Neural progenitor cell (in vitro differentiated cells): ENCODE data around the gene GJB1. TPM values are rescaled to one million over a fixed set of nuclear protein-coding genes. Genes with fewer than 3 reads are reported as not detected.

Experiments used
- DNase-seq: peaks from one replicate; pipeline ENCODE4 v3.0.0-alpha.2; 2016; ENCODE audit warnings: low spot score
- H2AFZ ChIP-seq: fragments of 200-600 bp; sonication (generic); replicated peaks from 2 replicates; pipeline ENCODE4 v1.6.1; 2016; ENCODE audit warnings: antibody characterized with exemption
- H3F3A ChIP-seq: fragments of 200-600 bp; sonication (generic); 2 replicates; pipeline ENCODE4 v1.6.1; 2016; ENCODE audit warnings: antibody characterized with exemption, low read depth
- H3K27ac ChIP-seq: fragments of 200-600 bp; sonication (generic); 2 replicates; pipeline ENCODE4 v1.5.1; 2016; ENCODE audit warnings: mild to moderate bottlenecking
- H3K27me3 ChIP-seq: fragments of 200-600 bp; sonication (generic); 2 replicates; pipeline ENCODE4 v1.6.1; 2016; ENCODE audit warnings: mild to moderate bottlenecking, moderate library complexity
- H3K36me3 ChIP-seq: fragments of 200-600 bp; sonication (generic); 2 replicates; pipeline ENCODE4 v1.5.1; 2016
- H3K4me1 ChIP-seq: fragments of 200-600 bp; sonication (generic); 2 replicates; pipeline ENCODE4 v1.6.1; 2016; ENCODE audit warnings: mixed run types
- H3K4me2 ChIP-seq: fragments of 200-600 bp; sonication (generic); 2 replicates; pipeline ENCODE4 v1.6.1; 2016
- H3K4me3 ChIP-seq: fragments of 200-600 bp; sonication (generic); 2 replicates; pipeline ENCODE4 v1.5.1; 2016
- H3K79me2 ChIP-seq: fragments of 200-600 bp; sonication (generic); 2 replicates; pipeline ENCODE4 v1.6.1; 2016; ENCODE audit warnings: low read depth
- H3K9ac ChIP-seq: fragments of 200-600 bp; sonication (generic); 2 replicates; pipeline ENCODE4 v1.6.1; 2016
- H3K9me3 ChIP-seq: fragments of 200-600 bp; sonication (generic); 2 replicates; pipeline ENCODE4 v1.5.1; 2016; ENCODE audit warnings: low read depth
- H4K20me1 ChIP-seq: fragments of 200-600 bp; sonication (generic); 2 replicates; pipeline ENCODE4 v1.6.1; 2016; ENCODE audit warnings: low read depth
- H3K27ac Mint-ChIP-seq: 3 replicates; pipeline ENCODE4 v1.8.0; 2021; ENCODE audit warnings: mixed read lengths
- H3K27me3 Mint-ChIP-seq: 2 replicates; pipeline ENCODE4 v1.8.0; 2022; ENCODE audit warnings: low read depth, mild to moderate bottlenecking, inconsistent platforms, moderate library complexity, mixed read lengths; ENCODE audit not compliant: insufficient read depth
- H3K36me3 Mint-ChIP-seq: 3 replicates; pipeline ENCODE4 v1.8.0; 2021; ENCODE audit warnings: mixed read lengths
- H3K4me1 Mint-ChIP-seq: 3 replicates; pipeline ENCODE4 v1.8.0; 2021; ENCODE audit warnings: mixed read lengths
- H3K4me3 Mint-ChIP-seq: 3 replicates; pipeline ENCODE4 v1.8.0; 2021; ENCODE audit warnings: mild to moderate bottlenecking, moderate library complexity, mixed read lengths
- H3K9me3 Mint-ChIP-seq: 3 replicates; pipeline ENCODE4 v1.8.0; 2020; ENCODE audit warnings: mixed read lengths
- EZH2 ChIP-seq: fragments of 200-600 bp; sonication (generic); IDR thresholded peaks from 2 replicates; pipeline ENCODE4 v1.6.1; 2017; ENCODE audit warnings: antibody characterized with exemption, mild to moderate bottlenecking, moderate library complexity
- EZH2phosphoT487 ChIP-seq: fragments of 200-600 bp; sonication (generic); IDR thresholded peaks from 2 replicates; pipeline ENCODE4 v1.6.1; 2017; ENCODE audit warnings: antibody characterized with exemption
- total RNA-seq: library from RNA; depleted of rRNA; stranded (reverse); fragments of >200 nt; gene quantifications from 2 replicates; pipeline ENCODE4 v1.2.3, GENCODE V29; 2015; ENCODE audit warnings: low replicate concordance
- TF ChIP-seq, protein P1 (sequence below): fragments of 200-600 bp; sonication (generic); IDR thresholded peaks from 2 replicates; pipeline ENCODE4 v1.5.1; 2017; ENCODE audit warnings: antibody characterized with exemption, mild to moderate bottlenecking

The GJB1 gene
- total RNA-seq, 1 donor from 2014 or later, result not detected

DNA sequence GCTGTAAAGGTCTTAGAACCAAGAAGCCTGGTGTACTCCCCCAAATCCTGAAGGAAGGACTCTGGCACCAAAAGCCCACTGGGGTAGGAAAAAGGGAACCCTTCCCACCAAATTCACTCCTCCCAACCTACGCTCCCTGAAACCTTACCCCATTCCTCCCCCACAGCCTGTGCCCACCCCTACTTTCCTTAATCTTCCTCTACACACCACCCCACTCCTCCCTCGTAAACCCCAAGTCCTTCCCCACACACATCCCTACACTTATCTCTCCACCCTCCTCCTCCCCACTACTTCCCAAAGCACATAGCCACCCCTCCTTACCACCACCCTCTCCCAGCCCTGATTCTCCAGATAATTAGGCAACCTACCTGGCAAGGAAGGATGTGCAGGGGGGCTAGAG lies 29.2 kb downstream of the GJB1 start:
- H3K4me3 ChIP-seq, result peak overlapping the region; percentile 96
- no peaks in the 10 kb centered on the region for H3K4me1 ChIP-seq
- H3K9me3 Mint-ChIP-seq, result peaks cover 4% of the 10 kb centered on the region
- H3K4me3 Mint-ChIP-seq, result peak overlapping the region; percentile 96
- no peak overlapping the region for H3K27ac ChIP-seq
- no peak overlapping the region for H3K27ac Mint-ChIP-seq
- H3K36me3 Mint-ChIP-seq, result peaks cover 12% of the 10 kb centered on the region
- H3K4me1 Mint-ChIP-seq, result peaks cover 17% of the 10 kb centered on the region
- TF ChIP-seq, protein P1, sequence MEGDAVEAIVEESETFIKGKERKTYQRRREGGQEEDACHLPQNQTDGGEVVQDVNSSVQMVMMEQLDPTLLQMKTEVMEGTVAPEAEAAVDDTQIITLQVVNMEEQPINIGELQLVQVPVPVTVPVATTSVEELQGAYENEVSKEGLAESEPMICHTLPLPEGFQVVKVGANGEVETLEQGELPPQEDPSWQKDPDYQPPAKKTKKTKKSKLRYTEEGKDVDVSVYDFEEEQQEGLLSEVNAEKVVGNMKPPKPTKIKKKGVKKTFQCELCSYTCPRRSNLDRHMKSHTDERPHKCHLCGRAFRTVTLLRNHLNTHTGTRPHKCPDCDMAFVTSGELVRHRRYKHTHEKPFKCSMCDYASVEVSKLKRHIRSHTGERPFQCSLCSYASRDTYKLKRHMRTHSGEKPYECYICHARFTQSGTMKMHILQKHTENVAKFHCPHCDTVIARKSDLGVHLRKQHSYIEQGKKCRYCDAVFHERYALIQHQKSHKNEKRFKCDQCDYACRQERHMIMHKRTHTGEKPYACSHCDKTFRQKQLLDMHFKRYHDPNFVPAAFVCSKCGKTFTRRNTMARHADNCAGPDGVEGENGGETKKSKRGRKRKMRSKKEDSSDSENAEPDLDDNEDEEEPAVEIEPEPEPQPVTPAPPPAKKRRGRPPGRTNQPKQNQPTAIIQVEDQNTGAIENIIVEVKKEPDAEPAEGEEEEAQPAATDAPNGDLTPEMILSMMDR, result no peak
- no peak for TF ChIP-seq EZH2phosphoT487
- no peak for TF ChIP-seq EZH2
- no peak overlapping the region for H3K9ac ChIP-seq
- H3K9me3 ChIP-seq, result no peaks in the 10 kb centered on the region
- H3K27me3 Mint-ChIP-seq, result peaks cover 5% of the 10 kb centered on the region
- peaks cover 9% of the 10 kb centered on the region for H3F3A ChIP-seq
- no peaks in the 10 kb centered on the region for H3K27me3 ChIP-seq
- peaks cover 37% of the 10 kb centered on the region for H3K79me2 ChIP-seq
- H3K4me2 ChIP-seq, result peak overlapping the region; percentile 81
- no peak overlapping the region for H2AFZ ChIP-seq
- no peaks in the 10 kb centered on the region for H3K36me3 ChIP-seq
- DNase-seq, result no peak
- H4K20me1 ChIP-seq, result peaks cover 16% of the 10 kb centered on the region

DNA sequence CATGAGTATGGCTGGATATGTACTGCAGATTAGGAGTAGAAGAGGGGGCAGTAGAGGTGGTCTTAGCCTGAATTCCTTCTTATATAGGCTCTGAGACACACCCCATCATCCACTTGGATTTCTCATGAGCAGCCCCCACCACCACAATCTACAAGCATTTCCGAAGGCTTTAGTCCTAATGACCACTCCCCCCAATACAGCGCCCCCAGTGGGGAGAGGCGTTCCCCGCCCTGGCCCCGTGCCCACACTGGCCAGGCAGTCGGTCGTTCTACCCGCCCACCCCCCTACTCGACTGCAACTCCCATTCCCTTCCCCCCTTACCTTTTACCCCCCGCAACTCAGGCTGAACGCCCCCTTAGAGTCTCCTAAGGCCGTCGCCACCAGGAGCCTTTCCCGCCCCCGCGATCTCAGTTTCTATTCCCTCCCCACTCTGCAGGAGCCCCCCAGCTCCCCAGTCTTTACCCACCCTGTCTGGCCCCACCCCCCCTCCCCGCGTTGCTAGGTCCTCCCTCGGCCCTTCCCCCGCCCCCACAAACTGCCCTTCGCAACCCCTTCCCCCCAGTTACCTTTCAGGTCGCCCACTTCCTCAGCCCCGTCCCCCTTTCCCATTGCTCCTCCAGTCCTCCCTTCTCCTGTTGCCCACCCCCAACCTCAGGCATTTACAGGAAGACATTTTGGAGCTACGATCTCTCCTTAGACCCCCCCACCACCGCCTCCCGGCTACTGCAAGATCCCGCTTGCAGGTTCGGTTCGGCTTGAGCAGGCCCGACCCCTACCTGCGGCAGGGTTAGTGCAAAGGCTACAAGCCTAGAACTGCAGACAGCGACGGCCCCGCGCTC lies 30.4 kb downstream of the GJB1 start:
- H3K79me2 ChIP-seq, result peaks cover 37% of the 10 kb centered on the region
- peaks cover 16% of the 10 kb centered on the region for H4K20me1 ChIP-seq
- H3K4me1 Mint-ChIP-seq, result peaks cover 17% of the 10 kb centered on the region
- peak overlapping the region; percentile 81 for H3K4me2 ChIP-seq
- no peaks in the 10 kb centered on the region for H3K27me3 ChIP-seq
- H3K27ac Mint-ChIP-seq, result peak overlapping the region; percentile 81
- H2AFZ ChIP-seq, result no peak overlapping the region
- H3K27me3 Mint-ChIP-seq, result peaks cover 5% of the 10 kb centered on the region
- H3K27ac ChIP-seq, result no peak overlapping the region
- peaks cover 4% of the 10 kb centered on the region for H3K9me3 Mint-ChIP-seq
- H3K36me3 ChIP-seq, result no peaks in the 10 kb centered on the region
- H3F3A ChIP-seq, result peaks cover 9% of the 10 kb centered on the region
- H3K9ac ChIP-seq, result peak overlapping the region; percentile 70
- TF ChIP-seq, protein P1, result peak; percentile 53
- no peak for TF ChIP-seq EZH2phosphoT487
- TF ChIP-seq EZH2, result no peak
- H3K4me3 ChIP-seq, result peak overlapping the region; percentile 96
- no peaks in the 10 kb centered on the region for H3K9me3 ChIP-seq
- H3K4me1 ChIP-seq, result no peaks in the 10 kb centered on the region
- peak; percentile 65 for DNase-seq
- peak overlapping the region; percentile 96 for H3K4me3 Mint-ChIP-seq
- peaks cover 10% of the 10 kb centered on the region for H3K36me3 Mint-ChIP-seq

DNA sequence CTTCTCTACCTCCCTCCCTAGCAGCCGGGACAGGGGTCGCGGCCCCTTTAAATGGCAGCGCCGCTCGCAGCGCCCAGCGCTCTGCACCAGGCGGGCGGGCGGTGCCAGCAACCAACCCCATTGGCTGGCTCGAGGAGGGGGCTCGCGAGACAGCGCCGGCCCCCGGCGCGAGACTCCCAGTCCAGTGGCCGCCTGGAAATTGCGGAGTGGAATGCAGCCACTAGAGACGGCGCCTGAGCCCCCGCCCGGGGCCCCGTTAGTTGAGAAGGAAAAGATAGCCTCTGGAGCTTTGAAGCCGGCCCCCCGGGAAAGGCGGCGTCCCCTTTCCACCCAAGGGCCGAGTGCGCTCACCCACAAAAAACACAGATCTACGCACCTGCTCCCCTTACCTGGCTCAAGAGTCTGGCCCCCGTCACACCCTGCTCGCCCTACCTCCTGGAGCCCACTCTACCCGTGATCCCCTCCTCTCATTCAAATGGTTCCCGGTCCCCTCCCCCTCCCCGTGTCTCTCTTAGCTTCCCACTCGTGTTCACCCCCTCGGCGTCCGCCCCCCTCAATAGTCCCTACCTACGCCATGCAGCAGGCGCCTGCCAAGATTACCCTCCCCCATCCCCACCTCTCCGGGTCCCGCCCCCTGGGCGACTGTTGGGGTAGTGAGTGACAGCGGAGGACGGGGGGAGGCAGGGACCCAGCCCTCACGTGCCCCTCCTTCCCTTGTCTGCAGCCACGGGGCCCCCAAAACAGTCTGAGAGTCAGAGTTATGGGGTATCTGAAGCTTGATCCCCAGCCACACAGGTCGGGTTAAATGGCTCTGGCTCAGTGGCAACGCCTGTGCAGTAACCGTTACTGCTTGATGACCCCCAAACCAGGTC lies 31.3 kb downstream of the GJB1 start, which contains the start of gene ZMYM3:
Gene ZMYM3, minus strand, starts transcription at position 49 of the 872 bp plus-strand sequence. CDS start 885 bp downstream, outside the sequence.
- peak within 1 kb of the TSS; percentile 96 for H3K4me3 ChIP-seq
- H3K4me1 ChIP-seq, result no peaks in the 10 kb centered on the region
- H3K4me1 Mint-ChIP-seq, result peaks cover 17% of the 10 kb centered on the region
- no peaks in the 10 kb centered on the region for H3K9me3 ChIP-seq
- TF ChIP-seq EZH2 (no peak), EZH2phosphoT487 (no peak)
- TF ChIP-seq, protein P1, result no peak
- peak within 1 kb of the TSS; percentile 46 for H3K27ac ChIP-seq
- H3K27ac Mint-ChIP-seq, result peak within 1 kb of the TSS; percentile 81
- peak within 1 kb of the TSS; percentile 96 for H3K4me3 Mint-ChIP-seq
- H4K20me1 ChIP-seq, result peaks cover 16% of the 10 kb centered on the region
- peak within 1 kb of the TSS; percentile 70 for H3K9ac ChIP-seq
- peak; percentile 94 for DNase-seq
- H3K27me3 ChIP-seq, result no peaks in the 10 kb centered on the region
- H2AFZ ChIP-seq, result no peak within 1 kb of the TSS
- H3F3A ChIP-seq, result peaks cover 9% of the 10 kb centered on the region
- peaks cover 4% of the 10 kb centered on the region for H3K9me3 Mint-ChIP-seq
- H3K4me2 ChIP-seq, result peak within 1 kb of the TSS; percentile 81
- no peaks in the 10 kb centered on the region for H3K36me3 ChIP-seq
- peaks cover 37% of the 10 kb centered on the region for H3K79me2 ChIP-seq
- peaks cover 8% of the 10 kb centered on the region for H3K36me3 Mint-ChIP-seq
- H3K27me3 Mint-ChIP-seq, result peaks cover 5% of the 10 kb centered on the region
